PC-9 (cell line): ENCODE data around the gene FLT3.

Experiments
- EZH2 ChIP-seq: fragments of 200-600 bp; sonication (generic); IDR thresholded peaks from 2 replicates; pipeline ENCODE4 v1.8.0; 2017; ENCODE audit warnings: antibody characterized with exemption, low read depth
- TF ChIP-seq, protein P1 (sequence below): fragments of 200-600 bp; sonication (generic); conservative IDR thresholded peaks from 2 replicates; pipeline ENCODE4 v1.6.1; 2017; ENCODE audit warnings: mixed run types, antibody characterized with exemption, mild to moderate bottlenecking, moderate library complexity

DNA sequence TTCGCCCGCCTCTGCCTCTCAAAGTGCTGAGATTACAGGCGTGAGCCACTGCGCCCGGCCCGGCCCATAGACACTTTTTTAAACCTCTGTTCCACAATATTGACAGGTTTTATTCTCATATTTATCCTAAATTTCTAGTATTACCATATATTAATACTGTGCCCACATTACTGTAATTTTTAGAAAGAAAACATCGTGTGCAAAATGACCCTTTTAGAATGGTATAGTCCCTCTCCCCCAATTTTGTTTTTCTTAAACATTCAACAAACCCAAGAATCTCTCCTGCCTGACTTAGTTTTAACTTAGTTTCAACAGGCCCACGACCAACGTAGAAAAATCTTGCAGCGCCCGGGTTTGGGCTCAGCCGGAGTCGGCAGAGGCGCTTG, 140.4 kb downstream of the FLT3 start:
- TF ChIP-seq, protein P1, sequence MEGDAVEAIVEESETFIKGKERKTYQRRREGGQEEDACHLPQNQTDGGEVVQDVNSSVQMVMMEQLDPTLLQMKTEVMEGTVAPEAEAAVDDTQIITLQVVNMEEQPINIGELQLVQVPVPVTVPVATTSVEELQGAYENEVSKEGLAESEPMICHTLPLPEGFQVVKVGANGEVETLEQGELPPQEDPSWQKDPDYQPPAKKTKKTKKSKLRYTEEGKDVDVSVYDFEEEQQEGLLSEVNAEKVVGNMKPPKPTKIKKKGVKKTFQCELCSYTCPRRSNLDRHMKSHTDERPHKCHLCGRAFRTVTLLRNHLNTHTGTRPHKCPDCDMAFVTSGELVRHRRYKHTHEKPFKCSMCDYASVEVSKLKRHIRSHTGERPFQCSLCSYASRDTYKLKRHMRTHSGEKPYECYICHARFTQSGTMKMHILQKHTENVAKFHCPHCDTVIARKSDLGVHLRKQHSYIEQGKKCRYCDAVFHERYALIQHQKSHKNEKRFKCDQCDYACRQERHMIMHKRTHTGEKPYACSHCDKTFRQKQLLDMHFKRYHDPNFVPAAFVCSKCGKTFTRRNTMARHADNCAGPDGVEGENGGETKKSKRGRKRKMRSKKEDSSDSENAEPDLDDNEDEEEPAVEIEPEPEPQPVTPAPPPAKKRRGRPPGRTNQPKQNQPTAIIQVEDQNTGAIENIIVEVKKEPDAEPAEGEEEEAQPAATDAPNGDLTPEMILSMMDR = no peak
- TF ChIP-seq EZH2 = no peak
